GM21723 (cell line): ENCODE results near the gene WRNIP1.

Source experiments
- ATAC-seq: cut with Tn5 transposase; IDR thresholded peaks from one replicate; pipeline ENCODE4 v1.9.1; 2021; ENCODE audit warnings: mild to moderate bottlenecking, moderate library complexity; ENCODE audit not compliant: unreplicated experiment

The WRNIP1 gene

GRCh38 chr6:2740581-2740980 is 24.6 kb upstream of the WRNIP1 start:
- no peak for ATAC-seq

- ATAC-seq: no peak
Observed at GRCh38 chr6:2741756-2742155, 23.4 kb upstream of the WRNIP1 start.

GRCh38 chr6:2743280-2744208 is 21.6 kb upstream of the WRNIP1 start:
- ATAC-seq: no peak

- ATAC-seq: no peak
Observed at GRCh38 chr6:2744209-2744771, 20.9 kb upstream of the WRNIP1 start.

- ATAC-seq: no peak
Observed at GRCh38 chr6:2744778-2745177, 20.4 kb upstream of the WRNIP1 start.

GRCh38 chr6:2745246-2745645 is 19.9 kb upstream of the WRNIP1 start:
- no peak for ATAC-seq

- no peak for ATAC-seq
Observed at GRCh38 chr6:2746557-2747061, 18.6 kb upstream of the WRNIP1 start.

- ATAC-seq: no peak
Observed at GRCh38 chr6:2748183-2748582, 17.0 kb upstream of the WRNIP1 start.

- ATAC-seq: no peak
Observed at GRCh38 chr6:2749969-2750600, 15.1 kb upstream of the WRNIP1 start.

GRCh38 chr6:2750832-2751231 is 14.4 kb upstream of the WRNIP1 start, which contains the start of gene MYLK4:
Gene MYLK4 (minus strand): TSS chr6:2750922. CDS start chr6:2749294, 1,628 bp downstream.
- ATAC-seq: no peak

- ATAC-seq: no peak
Observed at GRCh38 chr6:2751871-2752270, 13.3 kb upstream of the WRNIP1 start.

GRCh38 chr6:2752477-2753109 is 12.6 kb upstream of the WRNIP1 start:
- ATAC-seq: no peak

GRCh38 chr6:2753110-2753489 is 12.1 kb upstream of the WRNIP1 start:
- ATAC-seq: no peak

- no peak for ATAC-seq
Observed at GRCh38 chr6:2753743-2754142, 11.4 kb upstream of the WRNIP1 start.

- ATAC-seq: no peak
Observed at GRCh38 chr6:2754393-2754792, 10.8 kb upstream of the WRNIP1 start.

- no peak for ATAC-seq
Observed at GRCh38 chr6:2754911-2755310, 10.3 kb upstream of the WRNIP1 start.

- ATAC-seq: no peak
Observed at GRCh38 chr6:2755456-2755855, 9.7 kb upstream of the WRNIP1 start.

GRCh38 chr6:2756241-2756640 is 9.0 kb upstream of the WRNIP1 start:
- no peak for ATAC-seq

GRCh38 chr6:2756687-2757224 is 8.4 kb upstream of the WRNIP1 start:
- no peak for ATAC-seq

- ATAC-seq: no peak
Observed at GRCh38 chr6:2758980-2759379, 6.2 kb upstream of the WRNIP1 start.
